Activated T-cell treated with anti-CD3 and anti-CD28 coated beads, Interleukin-2, amount 50 U/mL, for 48 hours (primary cell): ENCODE results near the gene SPTSSB.

Source experiments
- DNase-seq, 2 experiments: peaks; one replicate each; pipeline ENCODE4 v3.0.0-alpha.2; 2020

SPTSSB gene

GRCh38 chr3:161371441-161372320 is at the start of gene SPTSSB:
Gene SPTSSB (minus strand): TSS chr3:161371517. CDS start chr3:161346323, 25,194 bp downstream.
- peak; percentile 65 to 66 for DNase-seq

GRCh38 chr3:161420746-161421145 is 49.4 kb upstream of the SPTSSB start:
- no peak for DNase-seq

GRCh38 chr3:161419555-161420333 is 48.4 kb upstream of the SPTSSB start:
- no peak for DNase-seq

GRCh38 chr3:161415506-161416231 is 44.4 kb upstream of the SPTSSB start:
- no peak for DNase-seq

- DNase-seq = no peak
Observed at GRCh38 chr3:161414907-161415306, 43.6 kb upstream of the SPTSSB start.

- no peak for DNase-seq
Observed at GRCh38 chr3:161413855-161414210, 42.5 kb upstream of the SPTSSB start.

GRCh38 chr3:161413127-161413854 is 42.0 kb upstream of the SPTSSB start:
- no peak for DNase-seq

GRCh38 chr3:161412123-161412522 is 40.8 kb upstream of the SPTSSB start:
- no peak for DNase-seq

GRCh38 chr3:161409858-161410257 is 38.5 kb upstream of the SPTSSB start:
- DNase-seq = no peak

GRCh38 chr3:161409069-161409468 is 37.8 kb upstream of the SPTSSB start:
- no peak for DNase-seq

GRCh38 chr3:161406594-161407555 is 35.6 kb upstream of the SPTSSB start:
- DNase-seq = no peak

GRCh38 chr3:161405836-161406235 is 34.5 kb upstream of the SPTSSB start:
- DNase-seq = no peak

- no peak for DNase-seq
Observed at GRCh38 chr3:161405087-161405486, 33.8 kb upstream of the SPTSSB start.

- no peak for DNase-seq
Observed at GRCh38 chr3:161403251-161403650, 31.9 kb upstream of the SPTSSB start.

GRCh38 chr3:161401389-161401788 is 30.1 kb upstream of the SPTSSB start:
- DNase-seq = no peak

GRCh38 chr3:161400650-161401049 is 29.3 kb upstream of the SPTSSB start:
- DNase-seq = no peak

- no peak for DNase-seq
Observed at GRCh38 chr3:161395115-161396012, 24.0 kb upstream of the SPTSSB start.

GRCh38 chr3:161393803-161394202 is 22.5 kb upstream of the SPTSSB start:
- DNase-seq = no peak

- no peak for DNase-seq
Observed at GRCh38 chr3:161393310-161393709, 22.0 kb upstream of the SPTSSB start.

- DNase-seq = no peak
Observed at GRCh38 chr3:161392853-161393252, 21.5 kb upstream of the SPTSSB start.
